HG03025 (cell line): Measurements from ENCODE around the gene XYLT1.

ENCODE experiments used
- ATAC-seq: cut with Tn5 transposase; IDR thresholded peaks from one replicate; pipeline ENCODE4 v1.9.1; 2021; ENCODE audit warnings: mild to moderate bottlenecking, moderate library complexity; ENCODE audit not compliant: unreplicated experiment, low FRiP score

The XYLT1 gene

GRCh38 chr16:17461951-17462729 lies 8.6 kb downstream of the XYLT1 start:
- no peak for ATAC-seq

GRCh38 chr16:17460890-17461289 lies 9.9 kb downstream of the XYLT1 start:
- ATAC-seq, result no peak

GRCh38 chr16:17459903-17460521 lies 10.7 kb downstream of the XYLT1 start:
- peak; percentile 67 for ATAC-seq

GRCh38 chr16:17457997-17458396 lies 12.8 kb downstream of the XYLT1 start:
- ATAC-seq, result no peak

GRCh38 chr16:17457513-17457912 lies 13.2 kb downstream of the XYLT1 start:
- ATAC-seq, result no peak

- no peak for ATAC-seq
These were observed 16.5 kb downstream of the XYLT1 start for GRCh38 chr16:17454162-17454730.

- no peak for ATAC-seq
These were observed 17.3 kb downstream of the XYLT1 start for GRCh38 chr16:17453364-17454038.

- no peak for ATAC-seq
These were observed 17.8 kb downstream of the XYLT1 start for GRCh38 chr16:17452922-17453321.

GRCh38 chr16:17451843-17452242 lies 18.9 kb downstream of the XYLT1 start:
- ATAC-seq, result no peak

GRCh38 chr16:17450291-17450690 lies 20.5 kb downstream of the XYLT1 start:
- ATAC-seq, result no peak

- ATAC-seq, result no peak
These were observed 21.8 kb downstream of the XYLT1 start for GRCh38 chr16:17448640-17449638.

- ATAC-seq, result no peak
These were observed 23.6 kb downstream of the XYLT1 start for GRCh38 chr16:17447101-17447569.

GRCh38 chr16:17446661-17447060 lies 24.1 kb downstream of the XYLT1 start:
- no peak for ATAC-seq

- no peak for ATAC-seq
These were observed 25.3 kb downstream of the XYLT1 start for GRCh38 chr16:17445421-17445820.

- ATAC-seq, result no peak
These were observed 26.1 kb downstream of the XYLT1 start for GRCh38 chr16:17444658-17445057.

- ATAC-seq, result no peak
These were observed 30.6 kb downstream of the XYLT1 start for GRCh38 chr16:17440131-17440530.

GRCh38 chr16:17439580-17439979 lies 31.2 kb downstream of the XYLT1 start:
- ATAC-seq, result no peak

GRCh38 chr16:17437981-17438380 lies 32.8 kb downstream of the XYLT1 start:
- no peak for ATAC-seq

- no peak for ATAC-seq
These were observed 33.5 kb downstream of the XYLT1 start for GRCh38 chr16:17437127-17437720.

GRCh38 chr16:17435318-17435717 lies 35.4 kb downstream of the XYLT1 start:
- no peak for ATAC-seq
